Daoy (cell line): ENCODE results near the gene TMEM30A. TPM values are rescaled to one million over a fixed set of nuclear protein-coding genes. Genes with fewer than 3 reads are reported as not detected.

Experiments
- DNase-seq: peaks from one replicate; pipeline ENCODE4 v3.0.0-alpha.2; 2015; ENCODE audit warnings: low read depth
- total RNA-seq: library from RNA; depleted of rRNA; stranded (reverse); fragments of >200 nt; shearing (Covaris generic); gene quantifications from 2 replicates; pipeline ENCODE4 v1.2.3, GENCODE V29; 2014

The TMEM30A gene
- total RNA-seq, 1 experiment from 2014 or later = 115 TPM

- DNase-seq = no peak
Observed at GRCh38 chr6:75262716-75263400, 21.7 kb downstream of the TMEM30A start.

DNA sequence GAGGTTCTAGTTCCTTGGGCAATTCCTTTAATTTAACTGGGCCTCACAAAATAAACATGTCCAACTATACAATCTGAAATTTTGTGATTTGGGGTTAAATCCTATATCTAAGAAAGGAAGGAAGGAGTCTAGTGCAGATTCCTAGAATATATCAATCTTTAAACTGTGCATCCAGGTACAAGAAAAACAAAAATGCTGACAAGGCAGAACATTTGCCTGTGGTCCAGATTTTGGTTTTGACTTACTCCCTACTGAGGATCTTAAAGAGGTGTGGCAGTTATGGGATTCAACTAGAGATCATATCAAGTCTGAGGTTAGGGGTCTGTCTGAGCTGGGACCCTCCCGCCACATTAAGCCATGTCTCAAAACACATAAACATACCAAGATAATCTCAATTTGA lies 23.3 kb downstream of the TMEM30A start:
- no peak for DNase-seq

GRCh38 chr6:75257343-75258087 lies 27.1 kb downstream of the TMEM30A start:
- no peak for DNase-seq

DNA sequence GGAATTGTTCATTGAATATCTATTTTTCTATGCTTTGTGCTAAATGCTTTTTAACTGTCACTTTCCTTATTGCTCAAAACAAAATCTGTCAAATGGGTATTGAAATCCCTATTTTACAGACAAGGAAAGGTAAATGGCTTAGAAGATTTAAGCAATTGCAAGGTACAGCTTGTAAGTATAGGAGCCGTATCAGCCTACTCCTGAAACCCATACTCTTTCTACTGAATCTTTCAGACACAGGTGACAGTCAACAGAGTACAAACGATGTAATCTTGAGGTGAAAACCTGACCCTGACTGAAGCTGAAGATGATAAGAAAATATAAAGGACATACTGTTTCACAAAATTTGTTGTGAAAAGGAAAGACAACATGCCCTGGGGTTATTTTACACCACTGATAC lies 34.0 kb downstream of the TMEM30A start:
- DNase-seq = no peak

- no peak for DNase-seq
Observed at GRCh38 chr6:75249837-75250236, 34.8 kb downstream of the TMEM30A start.

DNA sequence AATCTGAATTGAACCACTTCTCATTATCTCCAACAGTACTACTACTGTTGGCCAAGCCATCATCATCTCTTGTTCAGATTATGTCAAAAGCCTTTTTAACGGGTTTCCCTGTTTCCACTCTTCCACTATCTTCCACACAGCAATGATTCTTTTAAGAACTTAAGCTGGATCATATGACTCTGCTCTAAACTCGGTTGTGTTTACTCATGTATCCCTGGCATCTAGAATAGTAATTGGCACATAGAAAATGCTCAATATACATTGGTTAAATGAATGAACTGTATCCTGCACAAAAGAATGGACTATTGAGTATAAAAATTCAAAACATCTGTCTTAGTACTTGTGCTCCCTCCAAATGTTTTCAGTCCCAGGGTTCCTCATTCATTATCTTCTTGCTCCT lies 38.2 kb downstream of the TMEM30A start:
- DNase-seq = no peak

- DNase-seq = peak; percentile 17
Observed at GRCh38 chr6:75244063-75244584, 40.5 kb downstream of the TMEM30A start.

GRCh38 chr6:75243333-75244062 lies 41.1 kb downstream of the TMEM30A start, which contains the start of gene COX7A2:
Gene COX7A2 (minus strand): TSS chr6:75243801. CDS start chr6:75243734, 67 bp downstream.
- peak; percentile 96 for DNase-seq

DNA sequence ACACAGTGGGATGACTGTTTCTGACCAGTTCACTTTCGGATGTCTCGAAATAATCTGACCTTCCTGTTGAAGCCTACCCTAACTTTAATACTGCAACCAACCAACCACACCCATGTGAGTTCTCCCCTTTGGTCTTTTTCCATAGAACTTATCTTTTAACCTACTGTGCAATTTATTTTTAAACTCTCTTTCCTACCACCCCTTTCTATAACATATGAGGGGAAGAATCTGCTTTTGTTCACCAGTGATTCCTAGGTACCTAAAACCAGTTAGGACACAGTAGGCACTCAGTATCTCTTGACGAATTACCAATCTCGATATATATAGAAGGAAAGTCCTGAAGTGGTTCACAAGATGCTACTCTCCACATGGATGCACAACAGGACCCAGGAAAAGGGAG lies 48.0 kb downstream of the TMEM30A start:
- no peak for DNase-seq

- DNase-seq = no peak
Observed at GRCh38 chr6:75235271-75235670, 49.3 kb downstream of the TMEM30A start.

GRCh38 chr6:75234126-75234865 lies 50.3 kb downstream of the TMEM30A start:
- no peak for DNase-seq

DNA sequence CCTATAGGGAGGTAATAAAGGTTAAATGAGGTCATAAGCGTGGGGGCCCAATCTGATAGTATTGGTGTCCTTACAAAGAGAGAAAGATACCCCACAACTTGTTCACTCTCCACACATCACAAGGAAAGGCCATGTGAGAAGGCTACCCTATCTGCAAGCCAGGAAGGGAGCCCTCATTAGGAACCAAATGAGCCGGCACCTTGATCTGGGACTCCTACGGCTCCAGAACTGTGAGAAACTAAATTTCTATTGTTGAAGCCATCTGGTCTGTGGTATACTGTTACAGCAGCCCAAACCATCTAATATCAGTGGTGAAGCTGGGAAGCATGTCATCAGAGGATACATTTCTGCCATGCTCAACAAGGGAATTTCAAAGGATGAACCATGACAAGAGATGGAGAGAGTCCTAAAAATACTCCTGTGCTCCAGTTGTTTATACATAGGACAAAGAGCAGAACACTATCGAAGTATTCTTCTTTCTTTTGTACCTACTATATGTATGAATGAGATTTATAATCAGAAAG lies 51.4 kb downstream of the TMEM30A start:
- no peak for DNase-seq

GRCh38 chr6:75230484-75231325 lies 53.9 kb downstream of the TMEM30A start:
- peak; percentile 54 for DNase-seq

DNA sequence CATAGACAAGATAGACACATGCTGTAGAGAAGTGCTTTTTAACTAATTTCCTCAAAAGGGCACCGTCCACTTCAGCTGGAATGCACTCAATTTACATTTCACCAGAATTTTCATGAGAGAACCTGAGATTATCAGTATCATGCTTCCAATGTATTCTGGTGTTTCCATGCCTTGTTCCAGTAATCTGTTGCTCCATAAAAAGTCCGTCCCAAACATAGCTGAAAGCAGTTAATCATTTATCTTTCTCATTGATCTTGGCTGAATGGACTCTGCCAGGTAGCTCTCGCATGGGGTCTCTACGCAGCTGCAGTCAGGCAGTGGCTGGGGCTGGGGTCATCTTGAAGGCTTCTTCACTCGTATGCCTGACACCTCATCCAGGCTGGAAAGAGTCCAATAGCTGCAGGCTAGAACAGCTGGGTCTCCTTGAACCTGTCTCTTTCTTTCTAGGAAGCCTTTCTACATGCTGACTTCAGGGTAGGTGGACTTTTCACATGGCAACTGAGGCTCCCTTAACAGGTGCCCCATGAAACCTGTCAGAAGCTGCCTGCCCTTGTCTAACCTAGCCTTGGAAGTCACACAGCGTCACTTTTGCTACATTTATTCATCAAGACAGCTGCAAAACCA lies 60.2 kb downstream of the TMEM30A start:
- DNase-seq = no peak

DNA sequence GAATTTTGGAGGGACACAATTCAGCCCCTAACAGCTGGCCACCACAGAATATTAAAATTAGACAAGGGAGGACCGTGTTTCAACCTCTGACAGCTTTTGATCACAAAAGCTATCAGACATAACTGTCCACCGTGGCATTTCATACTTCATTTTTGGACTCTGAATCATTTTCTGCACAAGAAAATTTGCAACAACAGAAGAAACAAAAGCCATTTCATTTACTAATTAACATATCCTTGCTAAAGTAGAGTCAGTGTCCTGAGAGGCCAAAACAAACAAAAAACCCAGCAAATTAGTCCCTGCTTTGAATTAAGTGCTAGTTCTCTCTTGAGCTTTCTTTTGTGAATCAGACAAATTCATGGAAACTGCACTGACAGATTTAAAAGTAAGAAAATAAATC lies 61.2 kb downstream of the TMEM30A start:
- DNase-seq = no peak

- no peak for DNase-seq
Observed at GRCh38 chr6:75222261-75222660, 62.3 kb downstream of the TMEM30A start.

DNA sequence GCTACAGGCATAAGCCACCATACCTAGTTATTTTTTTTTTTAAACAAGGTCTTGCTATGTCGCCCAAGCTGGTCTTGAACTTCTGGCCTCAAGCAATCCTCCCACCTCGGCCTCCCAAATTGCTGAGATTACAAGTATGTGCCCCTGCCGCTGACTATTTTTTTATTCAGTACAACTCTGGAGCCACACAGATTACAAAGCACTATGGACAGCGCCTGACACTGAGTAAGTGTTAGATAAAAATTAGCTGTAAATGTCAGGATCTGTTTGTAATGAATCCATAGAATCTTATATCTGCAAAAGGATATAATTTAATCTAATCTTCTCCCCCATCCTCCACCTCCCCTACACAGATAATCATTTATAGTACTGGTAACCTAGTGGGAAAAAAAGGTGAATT lies 63.5 kb downstream of the TMEM30A start:
- DNase-seq = no peak

GRCh38 chr6:75220357-75220756 lies 64.2 kb downstream of the TMEM30A start:
- no peak for DNase-seq

DNA sequence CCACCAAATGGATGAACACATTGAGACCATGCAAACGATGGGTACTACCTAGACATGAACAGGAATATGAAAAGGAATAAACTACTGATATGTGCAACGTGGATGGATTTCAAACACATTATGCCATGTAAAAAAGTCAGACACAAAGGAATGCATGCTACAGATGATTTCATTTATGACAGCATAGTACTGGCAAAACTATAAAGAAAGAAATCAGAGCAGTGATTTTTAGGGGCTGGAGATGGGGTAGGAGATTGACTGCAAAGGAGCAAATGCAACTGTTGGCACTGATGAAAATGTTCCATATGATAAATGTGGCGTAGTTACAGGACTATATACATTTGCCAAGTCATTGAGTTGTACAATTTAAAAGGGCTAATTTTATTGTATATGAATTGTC lies 65.3 kb downstream of the TMEM30A start:
- no peak for DNase-seq

- no peak for DNase-seq
Observed at GRCh38 chr6:75217193-75217592, 67.4 kb downstream of the TMEM30A start.
